Measurements from ENCODE around the gene HECTD4.
"Not testable (repeated sequence)": the region's sequence is repeated elsewhere in the genome, so short reads cannot be mapped to it uniquely, and the experiment has no call there.

The HECTD4 gene

DNA sequence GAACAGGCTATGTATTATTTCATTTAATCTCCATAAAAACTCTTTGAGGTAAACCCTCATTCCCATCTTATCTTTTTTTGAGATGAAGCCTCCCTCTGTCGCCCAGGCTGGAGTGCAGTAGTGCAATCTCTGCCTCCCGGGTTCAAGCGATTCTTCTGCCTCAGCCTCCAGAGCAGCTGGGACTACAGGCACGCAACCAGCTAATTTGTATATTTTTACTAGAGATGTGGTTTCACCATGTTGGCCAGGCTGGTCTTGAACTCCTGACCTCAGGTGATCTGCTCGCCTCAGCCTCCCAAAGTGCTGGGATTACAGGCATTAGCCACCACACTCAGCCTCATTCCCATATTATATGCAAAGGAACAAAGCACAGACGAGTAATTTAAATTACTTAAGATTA lies 25.5 kb upstream of the HECTD4 start:
- not testable (repeated sequence) for DNase-seq (ENCODE audit: low read depth)

DNA sequence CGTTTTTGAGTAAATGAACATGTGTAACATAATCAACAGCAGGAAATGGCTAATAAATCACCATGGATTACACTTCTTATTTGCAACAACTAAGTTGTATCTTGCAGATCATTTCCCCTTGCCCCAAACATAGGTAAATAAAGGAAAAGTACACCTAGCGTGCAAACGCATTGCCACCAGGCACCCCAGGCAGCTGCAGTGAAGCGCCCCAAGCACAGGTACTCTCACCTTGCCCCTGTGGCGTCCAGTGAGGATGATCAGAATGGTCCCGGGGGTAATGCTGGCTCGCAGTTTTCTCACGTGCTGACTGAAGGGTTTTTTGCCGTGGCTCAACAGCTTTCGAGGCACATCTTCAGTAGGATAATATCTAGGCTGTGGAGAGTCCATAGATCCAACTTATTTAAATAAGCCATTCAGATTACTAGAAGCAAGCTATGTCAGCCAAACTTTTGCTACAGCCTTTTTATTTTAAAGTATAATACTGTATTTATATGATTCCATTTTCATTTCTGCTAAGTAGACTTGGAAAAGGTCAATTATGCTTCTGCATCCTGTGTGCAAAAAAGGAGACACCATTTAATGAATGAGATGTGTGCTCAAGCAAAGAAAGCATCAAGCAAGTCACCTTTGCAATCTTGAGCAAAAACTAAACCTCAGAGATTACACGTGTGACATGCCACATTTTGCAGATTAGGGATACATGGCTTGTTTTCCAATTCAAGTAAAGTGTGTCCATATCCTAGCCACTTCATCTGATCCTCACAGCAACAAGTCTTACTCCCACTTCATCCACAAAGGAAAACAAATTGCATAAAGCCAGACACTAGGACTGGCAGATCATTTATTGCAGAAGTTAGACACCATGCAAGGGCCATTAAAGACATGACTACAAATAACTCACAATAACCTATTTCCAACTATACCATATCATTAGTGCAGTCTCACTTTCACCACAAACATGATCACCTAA lies 24.6 kb upstream of the HECTD4 start:
- DNase-seq (ENCODE audit: low read depth) = no peak

DNA sequence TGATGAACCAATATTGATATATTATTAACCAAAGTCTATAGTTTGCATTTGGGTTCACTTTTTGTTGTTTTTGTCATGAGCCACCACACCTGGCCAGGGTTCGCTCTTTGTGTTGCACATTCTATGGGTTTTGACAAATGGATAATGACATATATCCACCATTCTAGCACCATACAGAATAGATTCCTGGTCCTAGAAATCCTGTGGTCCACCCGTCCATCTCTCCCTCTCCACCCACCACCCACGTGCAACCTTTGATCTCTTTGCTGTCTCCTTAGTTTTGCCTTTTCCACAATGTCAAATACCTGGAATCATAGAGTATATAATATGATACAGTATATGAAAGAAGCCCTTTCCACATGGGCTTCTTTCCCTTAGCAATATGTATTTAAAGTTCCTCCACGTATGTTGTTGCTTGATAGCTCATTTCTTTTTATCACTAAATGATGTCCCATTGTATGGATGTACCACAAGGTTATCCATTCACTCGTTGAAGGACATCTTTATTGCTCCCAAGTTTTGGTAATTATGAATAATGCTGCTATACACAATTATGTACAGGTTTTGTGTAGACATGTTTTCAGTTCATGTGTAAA lies 19.8 kb upstream of the HECTD4 start:
- DNase-seq (ENCODE audit: low read depth) = no peak

DNA sequence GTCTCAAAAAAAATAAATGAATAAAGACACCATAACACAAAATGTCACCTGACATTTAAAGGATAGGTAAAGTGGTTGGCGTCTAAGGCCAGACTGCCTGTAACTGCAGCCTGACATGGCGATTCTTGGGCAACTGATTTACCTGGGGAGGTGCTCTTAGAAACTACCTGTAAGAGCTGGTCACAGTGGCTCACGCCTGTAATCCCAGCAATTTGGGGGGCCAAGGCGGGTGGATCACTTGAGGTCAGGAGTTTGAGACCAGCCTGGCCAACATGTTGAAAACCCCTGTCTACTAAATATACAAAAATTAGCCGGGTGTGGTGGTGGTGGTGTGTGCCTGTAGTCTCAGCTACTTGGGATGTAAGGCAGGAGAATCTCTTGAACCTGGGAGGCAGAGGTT lies 18.8 kb upstream of the HECTD4 start:
- DNase-seq (ENCODE audit: low read depth) = no peak

GRCh38 chr12:112393328-112393727 lies 11.1 kb upstream of the HECTD4 start:
- no peak for DNase-seq (ENCODE audit: low read depth)

- DNase-seq (ENCODE audit: low read depth) = not testable (repeated sequence)
These were observed 7.9 kb upstream of the HECTD4 start for GRCh38 chr12:112389922-112390654.

DNA sequence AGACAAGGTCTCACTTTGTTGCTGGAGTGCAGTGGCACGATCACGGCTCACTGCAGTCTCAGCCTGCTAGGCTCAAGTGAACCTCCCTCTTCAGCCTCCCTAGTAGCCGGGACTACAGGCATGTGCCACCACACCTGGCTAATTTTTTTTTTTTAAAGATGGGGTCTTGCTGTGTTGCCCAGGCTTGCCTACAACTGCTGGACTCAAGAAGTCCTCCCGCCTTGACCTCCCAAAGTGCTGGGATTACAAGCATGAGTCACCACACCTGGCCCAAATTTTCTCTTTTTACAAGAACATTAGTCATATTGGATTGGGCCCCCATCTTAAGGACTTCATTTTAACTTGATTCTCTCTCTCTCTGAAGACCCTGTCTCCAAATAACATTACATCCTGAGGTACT lies 7.0 kb upstream of the HECTD4 start:
- DNase-seq (ENCODE audit: low read depth) = no peak

GRCh38 chr12:112386726-112387125 lies 4.5 kb upstream of the HECTD4 start:
- DNase-seq (ENCODE audit: low read depth) = no peak

DNA sequence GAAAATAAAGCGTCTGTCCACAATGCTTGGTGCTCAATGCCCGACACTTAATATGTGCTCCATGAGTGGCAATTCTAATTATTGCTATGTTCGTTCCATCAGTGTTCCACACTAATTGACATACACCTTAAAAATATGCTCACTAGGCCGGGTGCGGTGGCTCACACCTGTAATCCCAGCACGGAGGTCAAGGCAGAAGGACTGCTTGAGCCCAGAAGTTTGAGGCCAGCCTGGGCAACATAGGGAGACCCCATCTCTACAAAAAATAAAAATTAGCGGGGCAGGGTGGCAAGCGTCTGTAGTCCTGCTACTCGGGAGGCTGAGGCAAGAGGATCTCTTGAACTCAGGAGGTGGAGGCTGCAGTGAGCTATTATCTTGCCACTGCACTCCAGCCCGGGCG lies 635 bp upstream of the HECTD4 start:
- DNase-seq (ENCODE audit: low read depth) = no peak

DNA sequence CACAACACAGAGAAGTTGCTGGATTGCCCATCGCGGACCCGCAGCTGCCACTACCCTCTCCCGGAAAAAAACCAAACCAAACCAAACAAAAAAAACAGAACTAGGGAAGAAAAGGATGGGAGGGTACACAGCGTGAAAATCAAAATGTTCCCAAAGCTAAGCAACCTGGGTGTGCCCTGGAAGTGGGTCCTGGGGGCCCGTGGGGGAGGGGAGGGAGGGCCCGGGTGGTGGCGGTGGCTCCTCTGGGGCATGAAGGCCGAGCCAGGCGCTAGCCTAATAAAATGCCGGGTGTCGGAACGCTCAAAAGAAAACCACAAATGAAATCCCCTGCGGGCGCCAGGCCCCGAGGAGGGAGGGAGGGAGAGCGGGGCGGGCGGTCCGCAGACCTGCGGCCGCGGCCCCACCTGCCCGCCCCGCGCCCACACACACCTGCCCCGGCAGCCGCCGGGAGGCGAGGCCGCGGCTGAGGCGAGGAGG lies 787 bp downstream of the HECTD4 start:
- DNase-seq (ENCODE audit: low read depth) = peak; percentile 46

DNA sequence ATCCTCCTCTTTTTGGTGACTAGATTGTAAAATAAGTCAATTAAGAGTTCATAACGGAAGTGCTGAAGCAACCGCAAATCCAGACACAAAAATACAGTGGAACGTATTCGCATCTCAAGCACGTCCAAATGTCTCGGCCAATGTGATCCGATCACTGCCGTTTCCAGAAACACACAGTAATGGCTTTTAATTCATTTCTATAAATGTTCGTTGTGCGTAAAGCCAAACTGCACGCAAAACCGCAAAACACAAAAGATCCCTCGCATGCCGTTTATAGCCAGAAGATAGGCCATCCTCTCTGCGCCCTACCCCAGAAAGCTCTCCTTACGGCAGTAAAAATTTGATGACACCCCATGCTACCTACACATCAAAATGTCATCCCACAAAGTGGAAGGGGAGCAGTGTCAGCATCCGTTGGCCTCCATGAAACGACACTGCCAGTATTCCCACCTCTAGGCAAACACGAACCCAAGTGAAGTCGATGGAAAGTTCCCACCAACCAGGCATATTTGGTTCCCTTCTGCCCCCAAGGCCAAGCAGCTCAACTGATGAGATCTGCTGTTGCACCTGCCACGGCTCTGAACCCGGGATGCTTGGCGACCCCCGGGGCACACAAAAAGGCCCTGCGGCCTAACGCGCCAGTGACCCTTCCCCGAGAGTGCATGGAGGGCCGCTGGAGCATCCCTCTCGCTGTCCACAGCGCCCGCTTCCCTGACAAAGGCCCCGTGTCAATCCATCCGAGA lies 1.4 kb downstream of the HECTD4 start:
- DNase-seq (ENCODE audit: low read depth) = no peak

- no peak for DNase-seq (ENCODE audit: low read depth)
These were observed 7.1 kb downstream of the HECTD4 start for GRCh38 chr12:112375105-112375504.

GRCh38 chr12:112374166-112374740 lies 8.0 kb downstream of the HECTD4 start:
- no peak for DNase-seq (ENCODE audit: low read depth)

GRCh38 chr12:112370868-112371510 lies 11.2 kb downstream of the HECTD4 start:
- no peak for DNase-seq (ENCODE audit: low read depth)

DNA sequence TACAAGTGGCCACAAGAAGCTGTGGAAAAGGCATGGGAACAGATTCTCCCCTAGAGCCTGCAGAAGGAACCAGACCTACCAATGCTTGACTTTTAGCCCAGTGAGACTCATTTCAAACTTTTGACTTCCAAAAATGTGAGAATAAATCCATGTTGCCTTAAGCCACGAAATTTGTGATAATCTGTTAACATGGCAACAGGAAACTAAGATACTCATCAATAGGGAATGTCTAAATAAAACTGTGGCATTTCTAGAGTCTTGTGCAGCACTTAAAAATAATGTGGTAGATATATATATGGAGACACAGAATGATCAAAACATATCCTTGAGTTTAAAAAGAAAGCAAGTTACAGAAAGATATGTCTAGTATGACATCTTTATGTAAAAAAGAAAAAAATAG lies 12.0 kb downstream of the HECTD4 start:
- peak; percentile 40 for DNase-seq (ENCODE audit: low read depth)

DNA sequence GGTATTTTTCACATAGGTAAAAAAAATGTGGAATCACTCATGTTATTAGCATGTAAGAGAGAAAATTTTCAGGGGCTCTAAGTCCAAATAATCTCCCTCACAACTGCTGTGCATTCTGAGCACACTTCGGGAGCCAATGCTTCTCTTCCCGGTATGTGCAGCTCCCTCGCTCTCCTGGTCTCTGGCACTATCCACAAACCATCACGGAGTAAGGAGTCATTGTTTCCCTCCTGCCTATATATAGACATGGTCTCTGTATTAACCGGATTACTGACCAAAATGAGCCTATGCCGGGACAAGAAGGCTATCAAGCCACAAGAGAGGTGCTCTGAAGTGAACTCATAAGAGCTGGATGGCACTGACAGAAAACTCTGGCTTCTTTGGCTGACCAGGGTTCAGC lies 13.4 kb downstream of the HECTD4 start:
- DNase-seq (ENCODE audit: low read depth) = no peak

- no peak for DNase-seq (ENCODE audit: low read depth)
These were observed 14.3 kb downstream of the HECTD4 start for GRCh38 chr12:112367965-112368364.

DNA sequence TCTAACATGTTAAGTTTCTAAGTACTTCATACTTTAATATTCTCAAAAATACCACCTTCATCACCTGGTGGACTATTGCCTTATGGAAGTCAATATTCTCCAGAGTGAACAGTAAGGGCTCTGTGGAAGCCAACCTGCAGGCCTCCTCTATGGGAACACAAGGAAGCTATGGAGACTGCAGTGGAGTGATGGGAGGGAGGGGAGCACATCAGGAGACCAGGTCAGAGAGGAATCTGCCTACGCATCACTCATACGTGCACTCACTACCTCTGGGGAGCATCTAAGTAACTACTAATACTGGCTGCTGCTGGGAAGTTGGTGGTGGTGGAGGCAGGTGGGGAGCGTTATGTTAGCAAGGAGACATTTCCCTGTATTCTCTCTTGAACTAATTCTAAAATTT lies 19.9 kb downstream of the HECTD4 start:
- DNase-seq (ENCODE audit: low read depth) = no peak

DNA sequence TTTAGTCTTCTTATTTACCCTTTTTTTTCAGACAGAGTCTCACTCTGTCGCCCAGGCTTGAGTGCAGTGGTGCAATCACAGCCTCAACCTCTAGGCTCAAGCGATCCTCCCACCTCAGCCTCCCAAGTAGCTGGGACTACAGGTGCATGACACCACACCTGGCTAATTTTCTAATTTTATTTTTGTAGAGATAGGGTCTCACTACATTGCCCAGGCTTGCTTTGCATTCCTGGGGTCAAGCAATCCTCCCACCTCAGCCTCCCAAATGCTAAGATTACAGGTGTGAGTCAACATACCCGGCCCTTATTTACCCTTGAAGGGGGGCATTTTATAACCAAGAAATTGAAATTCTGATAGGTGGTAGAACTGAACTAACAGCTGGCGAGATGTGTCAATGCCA lies 21.0 kb downstream of the HECTD4 start:
- no peak for DNase-seq (ENCODE audit: low read depth)

GRCh38 chr12:112359290-112359689 lies 22.9 kb downstream of the HECTD4 start:
- no peak for DNase-seq (ENCODE audit: low read depth)

DNA sequence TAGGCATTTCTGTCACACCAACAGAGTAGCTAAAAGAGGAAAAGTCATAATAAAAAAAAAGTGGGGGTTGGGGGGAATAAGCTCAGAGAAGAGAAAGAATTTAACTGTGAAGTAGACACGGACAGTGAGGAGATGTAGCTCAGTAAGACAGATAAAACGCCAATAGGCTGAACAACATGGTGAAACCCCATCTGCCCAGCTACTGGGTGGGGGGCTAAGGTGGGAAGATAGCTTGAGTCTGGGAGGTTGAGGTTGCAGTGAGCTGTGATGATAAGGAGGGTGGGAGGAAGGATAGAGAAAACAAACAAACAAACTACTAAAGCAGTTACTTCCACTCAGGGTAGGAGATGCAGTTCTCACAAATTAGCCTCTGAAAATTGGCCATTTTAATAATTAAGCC lies 25.0 kb downstream of the HECTD4 start:
- DNase-seq (ENCODE audit: low read depth) = no peak
